Smooth muscle cell of bladder (primary cell): Measurements from ENCODE around the gene POU3F2. TPM values are rescaled to one million over a fixed set of nuclear protein-coding genes. Genes with fewer than 3 reads are reported as not detected.

ENCODE experiments used
- total RNA-seq: library from RNA; depleted of rRNA; stranded (reverse); fragments of >200 nt; gene quantifications from 2 replicates; pipeline ENCODE4 v1.2.3, GENCODE V29; 2014

POU3F2 gene
- total RNA-seq = not detected in 2 replicates

GRCh38 chr6:98834060-98835031 is at the start of gene POU3F2:
TSS of gene POU3F2 (plus strand) at chr6:98834574. CDS start at chr6:98834874, 300 bp downstream.

Other genes with a start within 250 kb of the POU3F2 start
- 9.1 and 13.1 TPM in 2 replicates for gene FBXL4, start 113.4 kb downstream of the POU3F2 start, total RNA-seq